NCI-H1105 treated with DMSO at 0.1 percent for 48 hours (cell line): ENCODE data around the gene CLEC4D.
"Not testable (repeated sequence)": the region's sequence is repeated elsewhere in the genome, so short reads cannot be mapped to it uniquely, and the experiment has no call there.

ENCODE experiments used
- DNase-seq: peaks from one replicate; lab custom pipeline; 2025; lab: John Stamatoyannopoulos, UW

CLEC4D gene

GRCh38 chr12:8532045-8532444 is 18.7 kb downstream of the CLEC4D start:
- no peak for DNase-seq

DNA sequence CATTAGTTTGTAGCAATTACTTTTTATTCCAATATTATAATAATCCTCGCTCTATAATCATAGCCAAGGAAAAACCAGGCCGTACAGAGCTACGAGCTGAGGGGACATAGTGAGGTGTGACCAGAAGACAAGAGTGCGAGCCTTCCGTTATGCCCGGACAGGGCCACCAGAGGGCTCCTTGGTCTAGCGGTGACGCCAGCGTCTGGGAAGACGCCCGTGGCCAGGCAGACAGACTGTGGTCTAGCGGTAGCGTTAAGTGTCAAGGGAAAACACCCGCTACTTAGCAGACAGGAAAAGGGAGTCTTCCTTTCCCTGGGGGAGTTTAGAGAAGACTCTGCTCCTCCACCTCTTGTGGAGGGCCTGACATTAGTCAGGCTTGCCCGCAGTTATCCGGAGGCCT is 24.5 kb downstream of the CLEC4D start:
- not testable (repeated sequence) for DNase-seq

GRCh38 chr12:8540831-8541230 is 27.5 kb downstream of the CLEC4D start, which contains the start of gene CLEC4E:
CLEC4E (minus strand) TSS chr12:8540905; CDS start chr12:8540797, 108 bp downstream.
- not testable (repeated sequence) for DNase-seq

DNA sequence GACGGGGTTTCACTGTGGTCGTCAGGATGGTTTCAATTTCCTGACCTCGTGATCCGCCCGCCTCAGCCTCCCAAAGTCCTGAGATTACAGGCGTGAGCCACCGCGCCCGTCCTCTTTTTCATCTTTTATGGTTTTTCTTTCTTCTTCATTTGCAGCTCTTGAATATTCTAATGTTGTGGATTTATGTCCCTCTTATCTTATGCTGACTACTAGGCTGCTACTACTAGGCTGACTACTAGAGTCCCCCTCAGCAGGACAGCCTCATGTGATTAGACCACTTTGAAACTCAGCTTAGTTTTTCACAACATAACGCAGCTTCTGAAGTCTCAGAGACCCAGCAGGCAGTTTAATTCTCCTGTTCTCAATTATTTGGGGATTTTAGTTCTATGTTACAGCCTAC is 28.3 kb downstream of the CLEC4D start:
- no peak for DNase-seq

GRCh38 chr12:8544295-8544694 is 31.0 kb downstream of the CLEC4D start:
- DNase-seq, result peak; percentile 71

DNA sequence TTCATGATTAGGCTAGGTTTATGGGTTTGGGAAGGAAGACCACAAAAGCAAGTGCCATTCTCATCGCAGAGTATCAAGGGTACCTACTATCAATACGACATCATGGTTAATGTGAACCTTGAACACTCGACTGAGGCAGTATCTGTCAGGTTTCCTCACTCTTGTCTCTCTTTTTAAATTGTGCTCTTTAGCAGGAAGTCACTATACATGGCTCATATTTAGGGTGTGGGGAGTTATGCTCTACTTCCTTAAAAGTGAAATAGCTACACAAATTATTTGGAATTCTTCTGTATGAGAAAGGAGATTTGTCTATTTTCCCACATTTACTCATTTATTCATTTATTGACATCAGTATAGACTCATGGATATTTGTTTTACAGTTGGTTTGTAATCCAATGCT is 33.3 kb downstream of the CLEC4D start:
- DNase-seq, result no peak

GRCh38 chr12:8547645-8548044 is 34.3 kb downstream of the CLEC4D start:
- no peak for DNase-seq

DNA sequence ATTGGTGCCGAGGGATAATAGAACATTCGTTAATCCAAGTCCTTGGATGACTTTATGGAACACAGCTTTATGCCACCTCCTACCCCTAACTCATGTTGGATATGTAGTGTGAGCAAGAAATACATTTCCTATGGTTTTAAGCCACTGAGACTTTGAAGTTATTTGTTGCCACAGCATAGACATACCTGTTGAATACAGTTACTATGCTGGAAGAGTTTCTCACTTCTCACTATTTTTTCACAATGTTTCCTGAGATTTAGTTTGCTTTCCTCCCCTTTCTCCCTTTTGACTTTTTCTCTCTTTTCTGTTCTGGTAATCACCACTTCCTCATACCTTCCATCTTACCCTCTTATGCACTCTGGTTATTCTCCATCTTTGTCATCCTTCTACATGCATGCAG is 34.9 kb downstream of the CLEC4D start:
- DNase-seq, result no peak

DNA sequence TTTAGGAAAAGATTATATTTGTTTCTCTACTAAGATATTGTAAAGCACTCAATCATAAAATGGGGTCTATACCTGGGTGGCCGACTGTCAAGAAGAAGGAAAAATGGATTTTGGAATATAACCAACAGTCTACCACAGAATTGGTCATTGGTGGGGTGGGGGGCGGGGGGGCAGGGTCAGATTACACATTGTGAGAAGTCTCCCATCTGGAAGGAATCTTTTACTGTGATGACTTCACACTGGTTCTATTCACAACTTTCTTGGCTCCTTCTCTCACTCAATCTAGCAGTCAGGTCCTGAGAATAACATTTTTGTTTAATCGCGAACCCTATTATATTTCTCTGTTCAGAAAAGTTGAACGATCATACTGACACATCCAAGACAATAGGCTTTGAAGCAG is 36.1 kb downstream of the CLEC4D start:
- no peak for DNase-seq

DNA sequence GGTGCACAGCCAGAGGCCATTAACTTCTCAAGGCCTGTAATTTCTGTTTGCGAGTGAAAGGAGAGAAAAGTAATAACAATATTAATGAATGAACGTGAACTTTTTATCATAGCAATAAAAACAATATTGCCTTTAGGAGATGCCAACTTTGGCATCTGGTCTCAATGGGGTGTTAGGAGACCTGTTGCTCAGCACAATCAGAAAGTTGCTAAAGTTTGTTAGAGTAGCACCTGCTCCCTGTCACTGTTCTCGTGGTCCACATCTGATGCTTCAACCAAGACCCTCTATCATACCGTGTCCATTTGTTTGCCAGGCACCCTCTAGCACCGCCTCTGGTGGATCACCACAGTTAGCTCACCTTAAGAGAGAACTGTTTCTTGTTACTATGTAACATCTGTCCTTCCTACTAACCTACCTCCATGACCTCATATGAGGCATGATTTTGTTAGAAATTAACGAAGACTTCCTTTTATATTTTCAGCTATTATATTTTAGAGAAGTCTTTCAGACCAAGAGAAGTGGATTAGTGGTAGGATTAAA is 39.9 kb downstream of the CLEC4D start:
- peak; percentile 98 for DNase-seq

DNA sequence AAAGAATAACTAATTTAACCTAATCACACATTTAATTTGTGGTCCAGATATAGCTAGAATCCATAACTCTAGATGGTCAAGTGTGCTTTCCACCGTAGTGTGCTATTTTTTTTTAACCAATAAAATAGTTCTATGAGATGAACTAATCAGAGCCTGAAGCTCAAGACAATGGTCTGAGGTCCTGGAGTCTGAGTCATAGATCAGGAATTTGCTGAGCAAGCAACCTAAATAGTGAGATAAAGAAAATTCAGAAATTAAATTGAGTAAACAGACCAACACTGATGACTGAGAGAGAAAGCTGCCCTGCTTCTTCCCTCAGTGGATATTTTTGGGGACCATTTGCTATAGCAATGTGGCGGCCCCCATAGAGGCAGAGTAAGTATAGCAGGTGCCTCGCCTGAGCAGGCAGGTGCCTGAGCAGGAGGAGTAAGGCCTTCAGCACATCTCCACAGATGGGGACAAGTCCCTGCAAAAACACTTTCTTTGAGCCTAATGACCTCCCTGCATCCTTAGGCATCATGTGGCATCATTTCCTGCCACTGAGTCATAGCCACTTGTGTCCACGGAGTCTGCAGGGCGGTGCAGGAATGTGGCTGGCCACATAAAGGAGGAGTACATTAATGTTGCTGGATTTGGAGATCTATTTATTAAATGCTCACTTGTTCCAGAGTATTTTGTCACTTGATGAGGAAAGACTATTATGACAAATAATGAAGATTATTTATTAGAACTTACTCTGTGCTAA is 41.3 kb downstream of the CLEC4D start:
- no peak for DNase-seq

DNA sequence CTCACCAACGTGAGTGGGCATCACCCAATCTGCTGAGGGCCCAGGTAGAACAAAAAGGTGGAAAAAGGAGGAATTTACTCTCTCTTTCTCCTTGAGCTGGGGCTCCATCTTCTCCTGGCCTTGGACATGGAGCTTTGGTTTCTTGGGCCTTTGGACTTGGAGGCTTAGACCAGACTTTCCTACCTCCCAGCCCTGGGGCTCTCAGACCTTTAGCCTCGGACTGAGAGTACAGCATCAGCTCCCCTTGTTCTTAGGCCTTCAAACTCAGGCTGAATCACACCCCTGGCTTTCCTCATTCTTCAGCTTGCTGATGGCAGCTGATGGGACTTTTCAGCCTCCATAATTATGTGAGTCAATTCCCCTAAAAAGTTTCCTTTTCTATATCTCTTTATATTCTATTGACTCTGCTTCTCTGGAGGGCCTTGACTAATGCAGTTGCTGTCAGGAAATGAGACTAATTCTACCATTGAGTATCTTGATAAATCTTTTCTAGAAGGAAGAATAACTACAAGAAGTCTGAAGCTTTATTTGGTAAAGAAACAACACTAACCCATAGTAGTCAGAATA is 43.3 kb downstream of the CLEC4D start:
- DNase-seq, result no peak

- DNase-seq, result no peak
Observed at GRCh38 chr12:8559676-8560075, 46.4 kb downstream of the CLEC4D start.

- no peak for DNase-seq
Observed at GRCh38 chr12:8561011-8561410, 47.7 kb downstream of the CLEC4D start.

DNA sequence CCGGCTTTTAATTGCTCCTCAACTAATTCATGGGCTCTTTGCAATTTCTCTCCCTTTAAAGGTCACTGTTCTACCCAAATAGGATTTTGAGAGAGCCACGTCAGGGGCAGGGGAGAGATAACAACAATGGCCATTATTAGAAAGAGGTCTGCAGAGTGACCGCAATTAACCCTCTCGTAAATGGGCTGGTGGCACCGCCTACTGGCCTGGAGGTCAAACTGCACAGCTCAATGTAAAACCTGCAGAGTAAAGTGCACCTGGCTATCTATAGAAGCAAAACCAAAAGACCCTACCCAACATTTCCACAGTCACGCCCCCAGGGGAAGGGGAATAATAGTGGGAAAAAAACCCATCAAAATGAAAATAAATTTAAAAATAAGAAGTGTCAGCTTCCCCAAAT is 49.0 kb downstream of the CLEC4D start:
- no peak for DNase-seq

DNA sequence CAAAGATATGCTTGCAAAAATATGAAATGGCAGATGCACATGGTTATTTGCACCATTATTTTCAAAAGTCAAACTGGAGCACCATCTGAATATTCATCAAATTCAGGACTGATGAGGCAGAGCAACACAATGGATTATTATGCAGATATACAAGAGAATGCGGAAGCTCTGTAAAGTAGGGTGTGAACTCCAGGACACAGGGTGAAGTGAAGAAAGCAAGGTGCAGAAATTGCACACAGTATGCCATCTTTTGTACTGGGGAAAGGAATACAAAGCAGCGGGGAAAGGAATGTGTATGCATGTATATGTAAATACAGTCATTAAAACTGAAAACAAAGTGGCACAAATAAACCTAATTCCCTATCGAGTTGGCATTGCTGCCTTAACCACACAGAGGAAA is 50.1 kb downstream of the CLEC4D start:
- DNase-seq, result no peak

- DNase-seq, result no peak
Observed at GRCh38 chr12:8564656-8565055, 51.4 kb downstream of the CLEC4D start.

DNA sequence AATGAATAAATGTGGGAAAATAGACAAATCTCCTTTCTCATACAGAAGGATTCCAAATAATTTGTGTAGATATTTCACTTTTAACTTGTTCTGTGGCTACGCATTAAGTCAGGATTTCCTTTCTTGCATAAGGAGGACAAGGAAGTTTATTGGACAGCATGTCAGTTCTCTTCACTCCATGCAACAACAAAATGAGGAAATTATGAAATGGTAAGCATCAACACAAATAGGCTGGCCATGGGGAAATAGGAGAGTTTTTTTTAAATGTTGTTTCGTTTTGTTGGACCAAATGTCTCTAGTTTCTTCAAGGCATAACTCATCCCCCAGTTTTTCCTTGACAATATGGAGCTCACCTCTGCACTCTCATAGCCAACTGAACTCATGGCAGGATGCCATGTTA is 52.7 kb downstream of the CLEC4D start:
- DNase-seq, result not testable (repeated sequence)

DNA sequence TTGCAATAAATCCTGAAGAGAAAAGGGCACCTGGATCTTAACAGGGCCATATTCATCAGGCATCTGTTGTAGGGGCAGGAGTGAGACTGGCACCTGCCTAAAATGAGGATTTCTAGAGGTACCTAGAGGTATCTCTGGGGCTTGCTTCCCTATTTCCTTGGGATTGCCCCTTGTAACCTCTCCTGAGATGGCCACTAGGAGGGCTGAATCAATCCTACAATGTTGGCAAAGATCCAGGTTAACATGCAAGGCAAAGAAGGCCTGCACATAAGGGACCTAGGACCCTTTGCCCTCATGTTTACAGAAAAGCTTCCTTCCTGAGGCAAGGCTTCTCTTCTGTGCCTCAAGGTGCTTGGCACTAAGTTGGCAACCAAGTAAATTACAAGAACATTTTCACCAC is 53.2 kb downstream of the CLEC4D start:
- peak; percentile 92 for DNase-seq
